DLD1 (cell line): ENCODE results near the gene FLVCR2.
"Not testable (repeated sequence)": the region's sequence is repeated elsewhere in the genome, so short reads cannot be mapped to it uniquely, and the experiment has no call there.

ENCODE experiments used
- in situ Hi-C: cut with HindIII; loops from 2 replicates; pipeline ENCODE4 v1.10.0; 2017; ENCODE audit warnings: low sequenced_read_pairs

Gene FLVCR2

GRCh38 chr14:75589931-75590330, 11.5 kb downstream of the FLVCR2 start:
- in situ Hi-C loops, result no loop called here

- in situ Hi-C loops, result no loop called here
Observed at GRCh38 chr14:75591331-75591946, 13.0 kb downstream of the FLVCR2 start.

GRCh38 chr14:75591987-75592575, 13.7 kb downstream of the FLVCR2 start:
- in situ Hi-C loops, result no loop called here

GRCh38 chr14:75595226-75595625, 16.8 kb downstream of the FLVCR2 start:
- in situ Hi-C loops, result no loop called here

GRCh38 chr14:75597149-75597548, 18.7 kb downstream of the FLVCR2 start:
- in situ Hi-C loops, result no loop called here

GRCh38 chr14:75600100-75600499, 21.7 kb downstream of the FLVCR2 start:
- in situ Hi-C loops, result not testable (repeated sequence)

GRCh38 chr14:75601061-75601460, 22.6 kb downstream of the FLVCR2 start:
- in situ Hi-C loops, result not testable (repeated sequence)

- in situ Hi-C loops, result no loop called here
Observed at GRCh38 chr14:75602503-75602902, 24.1 kb downstream of the FLVCR2 start.

- in situ Hi-C loops, result no loop called here
Observed at GRCh38 chr14:75604979-75605851, 26.8 kb downstream of the FLVCR2 start.

GRCh38 chr14:75605916-75606315, 27.5 kb downstream of the FLVCR2 start:
- in situ Hi-C loops, result no loop called here

GRCh38 chr14:75607044-75607443, 28.6 kb downstream of the FLVCR2 start:
- in situ Hi-C loops, result no loop called here

GRCh38 chr14:75607842-75608640, 29.6 kb downstream of the FLVCR2 start:
- in situ Hi-C loops, result no loop called here

- in situ Hi-C loops, result no loop called here
Observed at GRCh38 chr14:75609116-75609515, 30.7 kb downstream of the FLVCR2 start.

GRCh38 chr14:75609606-75610475, 31.4 kb downstream of the FLVCR2 start:
- in situ Hi-C loops, result no loop called here

GRCh38 chr14:75610834-75611233, 32.4 kb downstream of the FLVCR2 start:
- in situ Hi-C loops, result no loop called here

- in situ Hi-C loops, result no loop called here
Observed at GRCh38 chr14:75612157-75612556, 33.7 kb downstream of the FLVCR2 start.

- in situ Hi-C loops, result no loop called here
Observed at GRCh38 chr14:75614179-75614578, 35.8 kb downstream of the FLVCR2 start.

- in situ Hi-C loops, result no loop called here
Observed at GRCh38 chr14:75615200-75615599, 36.8 kb downstream of the FLVCR2 start.

- in situ Hi-C loops, result no loop called here
Observed at GRCh38 chr14:75619548-75619947, 41.1 kb downstream of the FLVCR2 start.

GRCh38 chr14:75625034-75625433, 46.6 kb downstream of the FLVCR2 start:
- in situ Hi-C loops, result no loop called here
